Hepatocyte (in vitro differentiated cells): ENCODE measurements around the gene TANGO2. TPM values are rescaled to one million over a fixed set of nuclear protein-coding genes. Genes with fewer than 3 reads are reported as not detected.

Source experiments
- DNase-seq: peaks from one replicate; pipeline ENCODE4 v3.0.0-alpha.2; 2016; ENCODE audit warnings: low spot score
- H2AFZ ChIP-seq: fragments of 200-600 bp; sonication (generic); 2 replicates; pipeline ENCODE4 v1.6.0; 2016; ENCODE audit warnings: antibody characterized with exemption, mild to moderate bottlenecking
- H3K27ac ChIP-seq: fragments of 200-600 bp; sonication (generic); 2 replicates; pipeline ENCODE4 v1.5.1; 2016; ENCODE audit warnings: mild to moderate bottlenecking
- H3K27me3 ChIP-seq: fragments of 200-600 bp; sonication (generic); 2 replicates; pipeline ENCODE4 v1.6.1; 2016
- H3K36me3 ChIP-seq: fragments of 200-600 bp; sonication (generic); replicated peaks from 2 replicates; pipeline ENCODE4 v1.5.1; 2016; ENCODE audit warnings: low read depth; ENCODE audit not compliant: insufficient read depth
- H3K4me1 ChIP-seq: fragments of 200-600 bp; sonication (generic); 2 replicates; pipeline ENCODE4 v1.5.1; 2016; ENCODE audit warnings: mild to moderate bottlenecking, moderate library complexity; ENCODE audit not compliant: insufficient read depth
- H3K4me2 ChIP-seq: fragments of 200-600 bp; sonication (generic); 2 replicates; pipeline ENCODE4 v1.6.0; 2016
- H3K4me3 ChIP-seq: fragments of 200-600 bp; sonication (generic); 2 replicates; pipeline ENCODE4 v1.5.1; 2016; ENCODE audit warnings: mild to moderate bottlenecking
- H3K79me2 ChIP-seq: fragments of 200-600 bp; sonication (generic); 2 replicates; pipeline ENCODE4 v1.6.0; 2017; ENCODE audit warnings: mild to moderate bottlenecking
- H3K9me2 ChIP-seq: fragments of 200-600 bp; sonication (generic); replicated peaks from 2 replicates; pipeline ENCODE4 v1.6.0; 2017; ENCODE audit warnings: mild to moderate bottlenecking; ENCODE audit not compliant: insufficient read depth
- H3K9me3 ChIP-seq: fragments of 200-600 bp; sonication (generic); 2 replicates; pipeline ENCODE4 v1.5.1; 2016; ENCODE audit warnings: low read depth, mild to moderate bottlenecking
- H4K20me1 ChIP-seq: fragments of 200-600 bp; sonication (generic); 2 replicates; pipeline ENCODE4 v1.6.0; 2016; ENCODE audit warnings: mild to moderate bottlenecking; ENCODE audit not compliant: insufficient read depth, poor library complexity, severe bottlenecking
- CTCF ChIP-seq: fragments of 200-600 bp; sonication (generic); IDR thresholded peaks from 2 replicates; pipeline ENCODE4 v1.5.1; 2016; ENCODE audit warnings: antibody characterized with exemption, mild to moderate bottlenecking; ENCODE audit not compliant: poor library complexity
- EZH2 ChIP-seq: fragments of 200-600 bp; sonication (generic); IDR thresholded peaks from 2 replicates; pipeline ENCODE4 v1.6.1; 2016; ENCODE audit warnings: antibody characterized with exemption, mild to moderate bottlenecking, borderline replicate concordance
- EZH2phosphoT487 ChIP-seq: fragments of 200-600 bp; sonication (generic); IDR thresholded peaks from one replicate; pipeline ENCODE4 v1.6.1; 2018; ENCODE audit warnings: antibody characterized with exemption, mild to moderate bottlenecking, low read depth, moderate library complexity; ENCODE audit not compliant: unreplicated experiment, severe bottlenecking
- WGBS: methylation state at CpG from one replicate; pipeline ENCODE4 v1.1.6; 2016; ENCODE audit warnings: low lambda C conversion rate; ENCODE audit errors: missing lambda C conversion rate; 5-methylcytosine and 5-hydroxymethylcytosine counted together
- polyA plus RNA-seq: library from polyadenylated mRNA; unstranded; fragments of >200 nt; fragmentation: Nextera tagmentation; extraction: Ambion mirVana; gene quantifications from 2 replicates; pipeline ENCODE4 v1.2.1, GENCODE V29; 2016
- total RNA-seq: library from RNA; depleted of rRNA; stranded (reverse); fragments of >200 nt; gene quantifications from 2 replicates; pipeline ENCODE4 v1.2.3, GENCODE V29; 2014

Gene TANGO2
- total and polyA plus RNA-seq, 2 experiments from 2014 or later: 20.8 to 21.4 TPM

DNA sequence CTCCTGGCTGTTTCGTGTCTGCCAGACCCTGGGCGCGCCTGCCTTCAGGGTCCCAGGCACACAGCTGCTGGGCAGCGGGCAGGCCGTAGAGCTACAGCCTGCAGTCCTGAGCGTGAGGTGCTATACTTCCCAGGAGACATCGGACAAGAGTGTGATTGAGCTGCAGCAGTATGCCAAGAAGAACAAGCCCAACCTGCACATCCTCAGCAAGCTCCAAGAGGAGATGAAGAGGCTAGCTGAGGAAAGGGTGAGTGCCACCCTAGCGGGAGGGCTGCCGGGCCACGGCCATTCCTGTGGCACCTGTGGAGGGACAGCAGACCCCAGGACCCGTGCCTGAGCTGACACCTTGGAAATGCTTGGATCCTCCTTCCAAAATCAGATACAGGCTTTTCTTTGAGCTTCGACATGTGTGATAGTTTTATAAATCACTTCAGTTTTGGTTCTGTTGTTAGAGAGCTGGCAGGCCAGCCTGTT, 87.9 kb downstream of the TANGO2 start:
- H3K27ac ChIP-seq: no peak overlapping the region
- H2AFZ ChIP-seq: no peak overlapping the region
- H4K20me1 ChIP-seq: no peaks in the 10 kb centered on the region
- no peak for DNase-seq
- no peaks in the 10 kb centered on the region for H3K9me3 ChIP-seq
- no peak overlapping the region for H3K4me2 ChIP-seq
- no peaks in the 10 kb centered on the region for H3K9me2 ChIP-seq
- 92% methylated on average over 12 of the region's 12 CpGs for WGBS
- H3K27me3 ChIP-seq: no peaks in the 10 kb centered on the region
- no peaks in the 10 kb centered on the region for H3K4me1 ChIP-seq
- no peaks in the 10 kb centered on the region for H3K36me3 ChIP-seq
- no peak for TF ChIP-seq CTCF
- TF ChIP-seq EZH2phosphoT487: no peak
- no peak for TF ChIP-seq EZH2
- no peak overlapping the region for H3K4me3 ChIP-seq
- H3K79me2 ChIP-seq: no peaks in the 10 kb centered on the region

GRCh38 chr22:20109411-20110358, 88.8 kb downstream of the TANGO2 start:
- no peak for DNase-seq
- Histone ChIP-seq H3K27me3 (no peaks in the 10 kb centered on the region), H4K20me1 (no peaks in the 10 kb centered on the region), H3K9me2 (no peaks in the 10 kb centered on the region), H3K4me1 (no peaks in the 10 kb centered on the region), H3K79me2 (no peaks in the 10 kb centered on the region), H3K4me3 (no peak overlapping the region), H3K4me2 (no peak overlapping the region), H2AFZ (no peak overlapping the region), H3K27ac (no peak overlapping the region), H3K36me3 (no peaks in the 10 kb centered on the region), H3K9me3 (no peaks in the 10 kb centered on the region)
- WGBS: 93% methylated on average over 23 of the region's 23 CpGs
- TF ChIP-seq EZH2 (no peak), CTCF (no peak), EZH2phosphoT487 (no peak)

DNA sequence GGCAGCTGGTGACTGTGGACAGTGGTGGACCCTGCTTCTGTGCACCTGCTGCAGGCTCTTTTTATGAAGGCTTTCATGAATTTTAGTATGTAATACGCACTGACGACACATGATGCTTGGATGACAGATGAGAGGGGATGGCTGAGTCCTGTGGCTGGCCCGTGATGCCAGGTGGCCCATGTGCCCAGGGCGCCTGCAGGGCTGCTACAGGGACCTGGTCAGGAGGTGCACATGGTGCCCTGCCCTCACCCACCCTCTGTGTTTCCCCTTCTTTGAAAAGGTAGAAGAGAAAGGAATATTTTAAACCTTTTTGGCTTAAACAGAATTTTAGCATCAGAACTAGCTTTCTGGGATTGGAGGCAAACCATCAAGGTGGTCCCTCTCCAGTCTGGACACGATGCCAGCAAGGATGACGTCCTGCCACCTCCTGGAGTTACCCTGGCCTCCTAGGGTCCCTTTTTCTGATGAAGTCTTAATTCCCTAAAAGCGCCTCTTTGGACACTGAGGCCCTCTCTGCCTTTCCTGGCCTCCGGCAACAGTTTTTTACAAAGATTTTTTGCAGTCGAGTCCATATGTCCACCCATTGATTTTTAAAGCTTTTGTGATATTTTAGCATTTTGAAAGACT, 89.6 kb downstream of the TANGO2 start:
- no peak for TF ChIP-seq EZH2
- no peak for TF ChIP-seq CTCF
- no peak for TF ChIP-seq EZH2phosphoT487
- no peaks in the 10 kb centered on the region for H4K20me1 ChIP-seq
- H3K9me3 ChIP-seq: no peaks in the 10 kb centered on the region
- H2AFZ ChIP-seq: no peak overlapping the region
- WGBS: 94% methylated on average over 9 of the region's 9 CpGs
- H3K79me2 ChIP-seq: peaks cover 8% of the 10 kb centered on the region
- H3K4me2 ChIP-seq: no peak overlapping the region
- no peaks in the 10 kb centered on the region for H3K27me3 ChIP-seq
- H3K4me1 ChIP-seq: no peaks in the 10 kb centered on the region
- H3K27ac ChIP-seq: no peak overlapping the region
- no peaks in the 10 kb centered on the region for H3K36me3 ChIP-seq
- DNase-seq: no peak
- H3K4me3 ChIP-seq: no peak overlapping the region
- H3K9me2 ChIP-seq: no peaks in the 10 kb centered on the region
